ENCODE results near the gene FRAS1.

DNA sequence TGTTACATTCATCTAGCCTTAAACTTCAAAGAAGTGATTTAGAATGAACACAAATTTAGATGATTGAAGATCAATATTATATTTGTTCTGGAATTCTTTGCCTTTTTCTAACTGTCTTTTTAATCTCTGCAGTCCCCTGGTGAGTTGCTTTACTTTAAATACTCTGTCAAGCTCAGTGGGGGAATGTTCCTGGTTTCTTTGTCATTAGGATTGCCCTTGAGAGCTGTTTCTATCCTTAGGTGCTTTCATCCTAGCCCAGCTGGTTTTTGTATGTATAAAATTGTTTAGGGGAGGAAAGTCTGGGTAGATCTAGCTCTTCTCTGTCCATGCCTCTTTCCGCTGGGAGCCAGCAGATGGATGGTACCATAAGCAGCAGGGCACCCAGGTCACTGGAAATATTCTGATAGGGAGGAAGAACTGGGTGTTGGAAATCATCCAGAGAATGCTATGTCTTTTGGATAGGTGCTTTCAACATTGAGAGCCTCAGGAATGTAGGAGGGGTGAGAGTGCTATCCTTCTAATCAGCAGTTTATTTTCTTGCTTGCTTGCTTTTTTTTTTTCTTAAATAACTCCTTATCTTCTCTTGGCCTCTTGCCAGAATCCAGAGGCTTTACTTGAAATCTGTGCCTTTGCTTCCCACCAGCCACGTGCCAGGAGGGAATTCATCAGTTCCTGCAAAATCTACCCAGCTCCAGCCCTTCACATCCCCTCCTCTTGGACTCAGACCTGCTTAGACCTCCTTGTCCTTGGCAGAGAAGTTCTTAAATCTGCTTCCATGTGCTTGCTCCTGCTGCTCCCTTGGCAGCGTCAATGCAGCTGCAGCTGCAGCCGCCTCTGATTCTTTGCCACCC lies 279.2 kb downstream of the FRAS1 start:
- no peak for TF ChIP-seq CTCF (IDR thresholded peaks at IDR 0.05)
- no peak for TF ChIP-seq POLR2A (IDR thresholded peaks at IDR 0.05)

Data from heart left ventricle (tissue), 13 donors.